Colonic mucosa (tissue), 4 donors: ENCODE data around the gene OOSP1. TPM values are rescaled to one million over a fixed set of nuclear protein-coding genes. Genes with fewer than 3 reads are reported as not detected.

Experiments
- DNase-seq: peaks from one replicate; pipeline ENCODE4 v3.0.0-alpha.2; 2020
- H3K27ac ChIP-seq: fragments of 200-600 bp; one replicate; pipeline ENCODE4 v1.8.0; 2021
- H3K27me3 ChIP-seq: fragments of 200-600 bp; one replicate; pipeline ENCODE4 v1.8.0; 2021
- H3K36me3 ChIP-seq: fragments of 200-600 bp; one replicate; pipeline ENCODE4 v1.8.0; 2021
- H3K4me1 ChIP-seq: fragments of 200-600 bp; one replicate; pipeline ENCODE4 v1.8.0; 2021; ENCODE audit warnings: mild to moderate bottlenecking
- H3K4me3 ChIP-seq: fragments of 200-600 bp; one replicate; pipeline ENCODE4 v1.8.0; 2021
- H3K9ac ChIP-seq, 2 donors: one replicate each; pipeline ENCODE4 v1.7.0; 2013; ENCODE audit warnings: control low read depth in 2 of 2, low read depth in 2 of 2, low read length in 2 of 2
- H3K9me3 ChIP-seq: fragments of 200-600 bp; one replicate; pipeline ENCODE4 v1.8.0; 2021
- CTCF ChIP-seq: fragments of 200-600 bp; IDR thresholded peaks from one replicate; pipeline ENCODE4 v1.8.0; 2022; ENCODE audit warnings: antibody characterized with exemption, mild to moderate bottlenecking
- intact Hi-C: fragments of 100-400 bp; cut with DNase I; formaldehyde crosslinking; loops from one replicate; pipeline ENCODE4 v1.14.1; 2022
- total RNA-seq, 2 donors: library from RNA; stranded (reverse); fragmentation: NEBNext Ultra II Directional in 1 of 2; extraction: Animal tissue kit (Norgen Biotek cat#: 25700) in 1 of 2; gene quantifications; one replicate each; pipeline ENCODE4 v1.2.1, GENCODE V29; 2021
- donor health status: healthy.
- donor health status: DM: no; HTN: no; CAD: no.
- donor health status: DM: no; HTN: no; CAD: no.

OOSP1 gene
- total RNA-seq, 2 donors from 2014 or later = not detected

GRCh38 chr11:59984368-59984767, 46.1 kb downstream of the OOSP1 start:
- H3K36me3 ChIP-seq = no peaks in the 10 kb centered on the region
- H3K9ac ChIP-seq = no peak overlapping the region
- no peak for DNase-seq
- no peaks in the 10 kb centered on the region for H3K27me3 ChIP-seq
- no peak for TF ChIP-seq CTCF
- H3K9me3 ChIP-seq = no peaks in the 10 kb centered on the region
- no peak overlapping the region for H3K4me3 ChIP-seq
- H3K4me1 ChIP-seq = no peaks in the 10 kb centered on the region
- intact Hi-C loops = no loop called here
- no peak overlapping the region for H3K27ac ChIP-seq

- H3K4me1 ChIP-seq = no peaks in the 10 kb centered on the region
- intact Hi-C loops = no loop called here
- TF ChIP-seq CTCF = no peak
- H3K9me3 ChIP-seq = no peaks in the 10 kb centered on the region
- no peaks in the 10 kb centered on the region for H3K36me3 ChIP-seq
- H3K9ac ChIP-seq = no peak overlapping the region
- DNase-seq = no peak
- H3K27ac ChIP-seq = no peak overlapping the region
- H3K27me3 ChIP-seq = no peaks in the 10 kb centered on the region
- no peak overlapping the region for H3K4me3 ChIP-seq
Measured at GRCh38 chr11:59990421-59990820, 52.2 kb downstream of the OOSP1 start.

- Histone ChIP-seq H3K4me3 (no peak overlapping the region), H3K27me3 (no peaks in the 10 kb centered on the region), H3K9ac (no peak overlapping the region), H3K27ac (no peak overlapping the region), H3K36me3 (no peaks in the 10 kb centered on the region), H3K9me3 (no peaks in the 10 kb centered on the region), H3K4me1 (no peaks in the 10 kb centered on the region)
- no peak for TF ChIP-seq CTCF
- DNase-seq = no peak
- intact Hi-C loops = no loop called here
Measured at GRCh38 chr11:59992425-59992824, 54.2 kb downstream of the OOSP1 start.

GRCh38 chr11:59997800-59998199, 59.6 kb downstream of the OOSP1 start:
- no peak for TF ChIP-seq CTCF
- H3K9ac ChIP-seq = no peak overlapping the region
- H3K36me3 ChIP-seq = no peaks in the 10 kb centered on the region
- no peaks in the 10 kb centered on the region for H3K27me3 ChIP-seq
- no peak for DNase-seq
- intact Hi-C loops = no loop called here
- H3K9me3 ChIP-seq = no peaks in the 10 kb centered on the region
- H3K4me1 ChIP-seq = no peaks in the 10 kb centered on the region
- no peak overlapping the region for H3K4me3 ChIP-seq
- no peak overlapping the region for H3K27ac ChIP-seq

- Histone ChIP-seq H3K36me3 (no peaks in the 10 kb centered on the region), H3K9ac (no peak overlapping the region), H3K9me3 (no peaks in the 10 kb centered on the region), H3K27me3 (no peaks in the 10 kb centered on the region), H3K27ac (no peak overlapping the region), H3K4me1 (no peaks in the 10 kb centered on the region), H3K4me3 (no peak overlapping the region)
- no peak for DNase-seq
- TF ChIP-seq CTCF = no peak
- intact Hi-C loops = no loop called here
Measured at GRCh38 chr11:59999691-60000090, 61.5 kb downstream of the OOSP1 start.

GRCh38 chr11:60003729-60004128, 65.5 kb downstream of the OOSP1 start:
- no peak for DNase-seq
- Histone ChIP-seq H3K9ac (no peak overlapping the region), H3K4me1 (no peaks in the 10 kb centered on the region), H3K4me3 (no peak overlapping the region), H3K27me3 (no peaks in the 10 kb centered on the region), H3K27ac (no peak overlapping the region), H3K36me3 (no peaks in the 10 kb centered on the region), H3K9me3 (no peaks in the 10 kb centered on the region)
- TF ChIP-seq CTCF = no peak
- intact Hi-C loops = no loop called here
